ENCODE measurements around the gene C1orf159.

Gene C1orf159

DNA sequence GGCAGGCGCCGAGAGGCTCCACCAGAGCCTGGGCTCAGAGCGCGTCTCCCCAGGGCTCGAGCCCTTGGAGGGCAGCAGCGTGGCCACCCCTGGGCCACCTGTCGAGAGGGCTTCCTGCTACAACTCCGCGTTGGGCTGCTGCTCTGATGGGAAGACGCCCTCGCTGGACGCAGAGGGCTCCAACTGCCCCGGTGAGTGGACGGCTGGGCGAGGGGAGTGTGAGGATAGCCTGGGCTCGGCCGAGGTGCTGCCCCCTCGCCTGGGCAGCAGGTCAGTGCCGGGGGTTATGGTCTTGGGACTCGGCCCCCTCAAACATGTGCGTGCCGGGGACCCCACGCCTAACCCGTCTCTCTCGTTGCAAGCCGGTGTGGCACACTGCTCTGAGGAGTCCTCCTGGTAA lies 69.1 kb downstream of the C1orf159 start:
- no peaks in the 10 kb centered on the region for H3K9me3 ChIP-seq (replicated peaks; ENCODE audit: insufficient read depth, low read length)
- H3F3A ChIP-seq (ENCODE audit: insufficient read depth, low read length), result no peaks in the 10 kb centered on the region
- peaks cover 66% of the 10 kb centered on the region for H3K27me3 ChIP-seq (replicated peaks; ENCODE audit: insufficient read depth, low read length)
- H3K4me2 ChIP-seq (ENCODE audit: low read depth, low read length), result no peak overlapping the region
- no peak overlapping the region for H2AFZ ChIP-seq (ENCODE audit: low read length)
- DNase-seq, result no peak
- no peaks in the 10 kb centered on the region for H3K9me2 ChIP-seq (replicated peaks; ENCODE audit: insufficient read depth, low read length)
- no peaks in the 10 kb centered on the region for H4K20me1 ChIP-seq (ENCODE audit: insufficient read depth, low read length)
- H3K36me3 ChIP-seq (replicated peaks; ENCODE audit: insufficient read depth, low read length), result no peaks in the 10 kb centered on the region
- no peaks in the 10 kb centered on the region for H3K4me1 ChIP-seq (ENCODE audit: low read length)
- no peak overlapping the region for H3K9ac ChIP-seq (ENCODE audit: low read length)
- H3K27ac ChIP-seq (ENCODE audit: low read length), result no peak overlapping the region
- H3K79me2 ChIP-seq (ENCODE audit: low read length), result no peaks in the 10 kb centered on the region
- TF ChIP-seq EZH2phosphoT487 (IDR thresholded peaks at IDR 0.05; ENCODE audit: low read length) (no peak), EZH2 (optimal IDR thresholded peaks at IDR 0.05; ENCODE audit: low read depth, low read length) (no peak)
- TF ChIP-seq, protein P1, sequence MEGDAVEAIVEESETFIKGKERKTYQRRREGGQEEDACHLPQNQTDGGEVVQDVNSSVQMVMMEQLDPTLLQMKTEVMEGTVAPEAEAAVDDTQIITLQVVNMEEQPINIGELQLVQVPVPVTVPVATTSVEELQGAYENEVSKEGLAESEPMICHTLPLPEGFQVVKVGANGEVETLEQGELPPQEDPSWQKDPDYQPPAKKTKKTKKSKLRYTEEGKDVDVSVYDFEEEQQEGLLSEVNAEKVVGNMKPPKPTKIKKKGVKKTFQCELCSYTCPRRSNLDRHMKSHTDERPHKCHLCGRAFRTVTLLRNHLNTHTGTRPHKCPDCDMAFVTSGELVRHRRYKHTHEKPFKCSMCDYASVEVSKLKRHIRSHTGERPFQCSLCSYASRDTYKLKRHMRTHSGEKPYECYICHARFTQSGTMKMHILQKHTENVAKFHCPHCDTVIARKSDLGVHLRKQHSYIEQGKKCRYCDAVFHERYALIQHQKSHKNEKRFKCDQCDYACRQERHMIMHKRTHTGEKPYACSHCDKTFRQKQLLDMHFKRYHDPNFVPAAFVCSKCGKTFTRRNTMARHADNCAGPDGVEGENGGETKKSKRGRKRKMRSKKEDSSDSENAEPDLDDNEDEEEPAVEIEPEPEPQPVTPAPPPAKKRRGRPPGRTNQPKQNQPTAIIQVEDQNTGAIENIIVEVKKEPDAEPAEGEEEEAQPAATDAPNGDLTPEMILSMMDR (IDR thresholded peaks at IDR 0.05; ENCODE audit: low read length), result no peak
- no peak overlapping the region for H3K4me3 ChIP-seq (ENCODE audit: low read length)

DNA sequence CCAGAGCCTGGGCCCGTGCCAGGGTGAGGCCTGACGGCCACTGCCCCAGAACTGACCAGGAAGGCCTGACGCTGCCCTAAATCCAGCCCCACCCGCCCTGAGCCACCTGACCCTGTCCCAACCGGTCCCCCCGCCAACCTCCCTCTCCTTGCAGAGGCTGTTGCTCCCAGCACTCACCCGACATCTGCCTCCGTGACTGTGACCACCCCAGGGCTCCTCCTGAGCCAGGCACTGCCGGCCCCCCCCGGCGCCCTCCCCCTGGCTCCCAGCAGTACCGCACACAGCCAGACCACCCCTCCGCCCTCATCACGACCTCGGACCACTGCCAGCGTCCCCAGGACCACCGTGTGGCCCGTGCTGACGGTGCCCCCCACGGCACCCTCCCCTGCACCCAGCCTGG lies 69.6 kb downstream of the C1orf159 start:
- Histone ChIP-seq H3K27me3 (replicated peaks; ENCODE audit: insufficient read depth, low read length) (peaks cover 61% of the 10 kb centered on the region), H3K27ac (ENCODE audit: low read length) (no peak overlapping the region), H3K4me2 (ENCODE audit: low read depth, low read length) (no peak overlapping the region), H4K20me1 (ENCODE audit: insufficient read depth, low read length) (no peaks in the 10 kb centered on the region), H2AFZ (ENCODE audit: low read length) (no peak overlapping the region), H3K79me2 (ENCODE audit: low read length) (no peaks in the 10 kb centered on the region), H3K36me3 (replicated peaks; ENCODE audit: insufficient read depth, low read length) (no peaks in the 10 kb centered on the region), H3K9me2 (replicated peaks; ENCODE audit: insufficient read depth, low read length) (no peaks in the 10 kb centered on the region), H3F3A (ENCODE audit: insufficient read depth, low read length) (no peaks in the 10 kb centered on the region), H3K4me1 (ENCODE audit: low read length) (no peaks in the 10 kb centered on the region), H3K9ac (ENCODE audit: low read length) (no peak overlapping the region), H3K9me3 (replicated peaks; ENCODE audit: insufficient read depth, low read length) (no peaks in the 10 kb centered on the region), H3K4me3 (ENCODE audit: low read length) (no peak overlapping the region)
- TF ChIP-seq EZH2 (optimal IDR thresholded peaks at IDR 0.05; ENCODE audit: low read depth, low read length) (no peak), EZH2phosphoT487 (IDR thresholded peaks at IDR 0.05; ENCODE audit: low read length) (no peak)
- TF ChIP-seq, protein P1 (IDR thresholded peaks at IDR 0.05; ENCODE audit: low read length), result no peak
- no peak for DNase-seq

DNA sequence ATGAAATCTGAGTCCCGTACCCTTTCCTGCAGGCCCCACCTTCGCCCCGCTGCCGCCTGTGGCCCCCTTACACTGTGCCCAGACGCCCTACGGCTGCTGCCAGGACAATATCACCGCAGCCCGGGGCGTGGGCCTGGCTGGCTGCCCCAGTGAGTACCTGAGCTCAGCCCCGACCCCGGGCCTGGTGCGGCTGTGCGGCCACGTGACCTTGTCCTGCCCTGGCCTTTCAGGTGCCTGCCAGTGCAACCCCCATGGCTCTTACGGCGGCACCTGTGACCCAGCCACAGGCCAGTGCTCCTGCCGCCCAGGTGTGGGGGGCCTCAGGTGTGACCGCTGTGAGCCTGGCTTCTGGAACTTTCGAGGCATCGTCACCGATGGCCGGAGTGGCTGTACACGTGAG lies 70.8 kb downstream of the C1orf159 start:
- no peak for DNase-seq
- Histone ChIP-seq H3K9me2 (replicated peaks; ENCODE audit: insufficient read depth, low read length) (no peaks in the 10 kb centered on the region), H3F3A (ENCODE audit: insufficient read depth, low read length) (no peaks in the 10 kb centered on the region), H4K20me1 (ENCODE audit: insufficient read depth, low read length) (no peaks in the 10 kb centered on the region), H3K4me1 (ENCODE audit: low read length) (no peaks in the 10 kb centered on the region), H3K9me3 (replicated peaks; ENCODE audit: insufficient read depth, low read length) (no peaks in the 10 kb centered on the region), H3K27ac (ENCODE audit: low read length) (no peak overlapping the region), H3K36me3 (replicated peaks; ENCODE audit: insufficient read depth, low read length) (no peaks in the 10 kb centered on the region), H3K9ac (ENCODE audit: low read length) (no peak overlapping the region), H3K4me2 (ENCODE audit: low read depth, low read length) (no peak overlapping the region), H3K79me2 (ENCODE audit: low read length) (no peaks in the 10 kb centered on the region), H3K27me3 (replicated peaks; ENCODE audit: insufficient read depth, low read length) (peaks cover 58% of the 10 kb centered on the region), H3K4me3 (ENCODE audit: low read length) (no peak overlapping the region), H2AFZ (ENCODE audit: low read length) (no peak overlapping the region)
- TF ChIP-seq, protein P1 (IDR thresholded peaks at IDR 0.05; ENCODE audit: low read length), result no peak
- no peak for TF ChIP-seq EZH2phosphoT487 (IDR thresholded peaks at IDR 0.05; ENCODE audit: low read length)
- no peak for TF ChIP-seq EZH2 (optimal IDR thresholded peaks at IDR 0.05; ENCODE audit: low read depth, low read length)
